Neural progenitor cell (in vitro differentiated cells): ENCODE results near the gene INPP5D. TPM values are rescaled to one million over a fixed set of nuclear protein-coding genes. Genes with fewer than 3 reads are reported as not detected.
"Not testable (repeated sequence)": the region's sequence is repeated elsewhere in the genome, so short reads cannot be mapped to it uniquely, and the experiment has no call there.

ENCODE experiments used
- DNase-seq: peaks from one replicate; pipeline ENCODE4 v3.0.0-alpha.2; 2016; ENCODE audit warnings: low spot score
- H2AFZ ChIP-seq: fragments of 200-600 bp; sonication (generic); replicated peaks from 2 replicates; pipeline ENCODE4 v1.6.1; 2016; ENCODE audit warnings: antibody characterized with exemption
- H3F3A ChIP-seq: fragments of 200-600 bp; sonication (generic); 2 replicates; pipeline ENCODE4 v1.6.1; 2016; ENCODE audit warnings: antibody characterized with exemption, low read depth
- H3K27ac ChIP-seq: fragments of 200-600 bp; sonication (generic); 2 replicates; pipeline ENCODE4 v1.5.1; 2016; ENCODE audit warnings: mild to moderate bottlenecking
- H3K27me3 ChIP-seq: fragments of 200-600 bp; sonication (generic); 2 replicates; pipeline ENCODE4 v1.6.1; 2016; ENCODE audit warnings: mild to moderate bottlenecking, moderate library complexity
- H3K36me3 ChIP-seq: fragments of 200-600 bp; sonication (generic); 2 replicates; pipeline ENCODE4 v1.5.1; 2016
- H3K4me1 ChIP-seq: fragments of 200-600 bp; sonication (generic); 2 replicates; pipeline ENCODE4 v1.6.1; 2016; ENCODE audit warnings: mixed run types
- H3K4me2 ChIP-seq: fragments of 200-600 bp; sonication (generic); 2 replicates; pipeline ENCODE4 v1.6.1; 2016
- H3K4me3 ChIP-seq: fragments of 200-600 bp; sonication (generic); 2 replicates; pipeline ENCODE4 v1.5.1; 2016
- H3K79me2 ChIP-seq: fragments of 200-600 bp; sonication (generic); 2 replicates; pipeline ENCODE4 v1.6.1; 2016; ENCODE audit warnings: low read depth
- H3K9ac ChIP-seq: fragments of 200-600 bp; sonication (generic); 2 replicates; pipeline ENCODE4 v1.6.1; 2016
- H3K9me3 ChIP-seq: fragments of 200-600 bp; sonication (generic); 2 replicates; pipeline ENCODE4 v1.5.1; 2016; ENCODE audit warnings: low read depth
- H4K20me1 ChIP-seq: fragments of 200-600 bp; sonication (generic); 2 replicates; pipeline ENCODE4 v1.6.1; 2016; ENCODE audit warnings: low read depth
- H3K27ac Mint-ChIP-seq: 3 replicates; pipeline ENCODE4 v1.8.0; 2021; ENCODE audit warnings: mixed read lengths
- H3K27me3 Mint-ChIP-seq: 2 replicates; pipeline ENCODE4 v1.8.0; 2022; ENCODE audit warnings: low read depth, mild to moderate bottlenecking, inconsistent platforms, moderate library complexity, mixed read lengths; ENCODE audit not compliant: insufficient read depth
- H3K36me3 Mint-ChIP-seq: 3 replicates; pipeline ENCODE4 v1.8.0; 2021; ENCODE audit warnings: mixed read lengths
- H3K4me1 Mint-ChIP-seq: 3 replicates; pipeline ENCODE4 v1.8.0; 2021; ENCODE audit warnings: mixed read lengths
- H3K4me3 Mint-ChIP-seq: 3 replicates; pipeline ENCODE4 v1.8.0; 2021; ENCODE audit warnings: mild to moderate bottlenecking, moderate library complexity, mixed read lengths
- H3K9me3 Mint-ChIP-seq: 3 replicates; pipeline ENCODE4 v1.8.0; 2020; ENCODE audit warnings: mixed read lengths
- CTCF ChIP-seq: fragments of 200-600 bp; sonication (generic); IDR thresholded peaks from 2 replicates; pipeline ENCODE4 v1.5.1; 2017; ENCODE audit warnings: antibody characterized with exemption, mild to moderate bottlenecking
- EZH2 ChIP-seq: fragments of 200-600 bp; sonication (generic); IDR thresholded peaks from 2 replicates; pipeline ENCODE4 v1.6.1; 2017; ENCODE audit warnings: antibody characterized with exemption, mild to moderate bottlenecking, moderate library complexity
- EZH2phosphoT487 ChIP-seq: fragments of 200-600 bp; sonication (generic); IDR thresholded peaks from 2 replicates; pipeline ENCODE4 v1.6.1; 2017; ENCODE audit warnings: antibody characterized with exemption
- total RNA-seq: library from RNA; depleted of rRNA; stranded (reverse); fragments of >200 nt; gene quantifications from 2 replicates; pipeline ENCODE4 v1.2.3, GENCODE V29; 2015; ENCODE audit warnings: low replicate concordance

Gene INPP5D
- total RNA-seq, 1 donor from 2014 or later: 4.2 TPM

DNA sequence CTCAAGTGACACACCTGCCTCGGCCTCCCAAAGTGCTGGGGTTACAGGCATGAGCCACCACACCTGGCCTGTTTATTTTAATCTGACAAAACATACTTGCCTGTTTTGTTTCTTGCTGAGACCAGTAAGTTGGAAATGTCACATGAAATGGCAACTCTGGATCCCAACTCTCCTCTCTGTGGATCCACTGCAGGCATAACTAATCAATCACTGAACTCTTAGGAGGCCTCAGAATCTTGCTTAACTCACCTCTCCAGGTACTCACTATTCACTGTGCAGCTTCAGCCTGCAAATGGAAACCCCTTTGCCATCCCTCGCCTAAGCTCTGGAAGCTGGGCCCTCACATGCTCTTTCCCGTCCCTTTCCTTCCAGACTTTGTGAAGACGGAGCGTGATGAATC is 134.9 kb downstream of the INPP5D start:
- H3K36me3 ChIP-seq: no peaks in the 10 kb centered on the region
- Mint-ChIP-seq H3K27me3 (peaks cover 14% of the 10 kb centered on the region), H3K36me3 (no peaks in the 10 kb centered on the region), H3K27ac (no peak overlapping the region), H3K9me3 (no peaks in the 10 kb centered on the region), H3K4me3 (no peak overlapping the region), H3K4me1 (no peaks in the 10 kb centered on the region)
- no peak for DNase-seq
- no peak overlapping the region for H3K4me2 ChIP-seq
- H3F3A ChIP-seq: no peaks in the 10 kb centered on the region
- H3K9ac ChIP-seq: no peak overlapping the region
- H3K4me1 ChIP-seq: no peaks in the 10 kb centered on the region
- no peaks in the 10 kb centered on the region for H4K20me1 ChIP-seq
- H3K79me2 ChIP-seq: no peaks in the 10 kb centered on the region
- H2AFZ ChIP-seq: no peak overlapping the region
- no peak overlapping the region for H3K27ac ChIP-seq
- H3K27me3 ChIP-seq: no peaks in the 10 kb centered on the region
- no peak overlapping the region for H3K4me3 ChIP-seq
- TF ChIP-seq CTCF (no peak), EZH2 (no peak), EZH2phosphoT487 (no peak)
- H3K9me3 ChIP-seq: no peaks in the 10 kb centered on the region

- Histone ChIP-seq H2AFZ (no peak overlapping the region), H3K36me3 (no peaks in the 10 kb centered on the region), H3K27me3 (no peaks in the 10 kb centered on the region), H3K9me3 (no peaks in the 10 kb centered on the region), H3K4me1 (no peaks in the 10 kb centered on the region), H3K79me2 (no peaks in the 10 kb centered on the region), H3K4me3 (no peak overlapping the region), H3F3A (no peaks in the 10 kb centered on the region), H4K20me1 (no peaks in the 10 kb centered on the region), H3K27ac (no peak overlapping the region), H3K9ac (no peak overlapping the region), H3K4me2 (no peak overlapping the region)
- TF ChIP-seq CTCF (no peak), EZH2 (no peak), EZH2phosphoT487 (no peak)
- H3K27ac Mint-ChIP-seq: no peak overlapping the region
- no peak for DNase-seq
- H3K9me3 Mint-ChIP-seq: peaks cover 1% of the 10 kb centered on the region
- no peaks in the 10 kb centered on the region for H3K36me3 Mint-ChIP-seq
- peaks cover 4% of the 10 kb centered on the region for H3K4me1 Mint-ChIP-seq
- peaks cover 16% of the 10 kb centered on the region for H3K27me3 Mint-ChIP-seq
- no peak overlapping the region for H3K4me3 Mint-ChIP-seq
Measured at GRCh38 chr2:233197022-233197421, 136.9 kb downstream of the INPP5D start.

GRCh38 chr2:233198026-233198425 is 137.9 kb downstream of the INPP5D start:
- Histone ChIP-seq H3K27ac (no peak overlapping the region), H3K4me1 (no peaks in the 10 kb centered on the region), H4K20me1 (no peaks in the 10 kb centered on the region), H3F3A (no peaks in the 10 kb centered on the region), H3K9me3 (no peaks in the 10 kb centered on the region), H3K9ac (no peak overlapping the region), H3K4me2 (no peak overlapping the region), H3K79me2 (no peaks in the 10 kb centered on the region), H3K36me3 (no peaks in the 10 kb centered on the region), H3K27me3 (no peaks in the 10 kb centered on the region), H3K4me3 (no peak overlapping the region), H2AFZ (no peak overlapping the region)
- TF ChIP-seq EZH2 (no peak), EZH2phosphoT487 (no peak), CTCF (no peak)
- DNase-seq: no peak
- Mint-ChIP-seq H3K27me3 (peaks cover 18% of the 10 kb centered on the region), H3K36me3 (no peaks in the 10 kb centered on the region), H3K4me1 (peaks cover 4% of the 10 kb centered on the region), H3K9me3 (peaks cover 8% of the 10 kb centered on the region), H3K4me3 (no peak overlapping the region), H3K27ac (no peak overlapping the region)

GRCh38 chr2:233199870-233200269 is 139.7 kb downstream of the INPP5D start:
- Mint-ChIP-seq H3K27me3 (peaks cover 16% of the 10 kb centered on the region), H3K36me3 (no peaks in the 10 kb centered on the region), H3K4me1 (peaks cover 4% of the 10 kb centered on the region), H3K27ac (no peak overlapping the region), H3K9me3 (peaks cover 16% of the 10 kb centered on the region), H3K4me3 (no peak overlapping the region)
- H4K20me1 ChIP-seq: no peaks in the 10 kb centered on the region
- DNase-seq: no peak
- no peaks in the 10 kb centered on the region for H3K27me3 ChIP-seq
- H3K9ac ChIP-seq: no peak overlapping the region
- H3K36me3 ChIP-seq: no peaks in the 10 kb centered on the region
- H3K79me2 ChIP-seq: no peaks in the 10 kb centered on the region
- TF ChIP-seq EZH2 (no peak), EZH2phosphoT487 (no peak), CTCF (no peak)
- no peaks in the 10 kb centered on the region for H3K4me1 ChIP-seq
- no peak overlapping the region for H3K4me3 ChIP-seq
- no peak overlapping the region for H3K4me2 ChIP-seq
- H3K27ac ChIP-seq: no peak overlapping the region
- no peaks in the 10 kb centered on the region for H3K9me3 ChIP-seq
- H3F3A ChIP-seq: no peaks in the 10 kb centered on the region
- no peak overlapping the region for H2AFZ ChIP-seq

DNA sequence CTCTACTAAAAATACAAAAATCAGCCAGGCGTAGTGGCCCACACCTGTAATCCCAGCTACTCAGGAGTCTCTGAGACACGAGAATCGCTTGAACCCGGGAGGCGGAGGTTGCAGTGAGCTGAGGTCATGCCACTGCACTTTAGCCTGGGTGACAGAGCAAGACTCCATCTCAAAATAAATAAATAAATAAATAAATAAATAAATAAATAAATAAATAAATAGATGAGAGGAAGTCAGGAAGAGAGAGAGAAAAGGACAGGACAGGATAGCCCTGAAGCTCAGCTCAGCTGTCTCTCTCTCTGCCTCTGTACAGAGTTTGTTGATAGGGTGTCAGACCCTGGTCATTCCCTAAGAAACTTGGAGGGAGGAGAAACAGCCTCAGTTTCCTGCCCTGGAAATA is 140.6 kb downstream of the INPP5D start:
- Mint-ChIP-seq H3K27me3 (peaks cover 16% of the 10 kb centered on the region), H3K9me3 (peaks cover 16% of the 10 kb centered on the region)
- not testable (repeated sequence) for H3K4me1 ChIP-seq, H3K4me2 ChIP-seq, H3K27me3 ChIP-seq, DNase-seq, H3K36me3 Mint-ChIP-seq, H3K4me3 ChIP-seq, H3K9ac ChIP-seq, H3K4me1 Mint-ChIP-seq, H4K20me1 ChIP-seq, H3K9me3 ChIP-seq, H3K79me2 ChIP-seq, H3K27ac ChIP-seq, H2AFZ ChIP-seq, H3K36me3 ChIP-seq, H3K4me3 Mint-ChIP-seq, H3F3A ChIP-seq, H3K27ac Mint-ChIP-seq
